Nephron progenitor cell (in vitro differentiated cells): ENCODE measurements around the gene TBC1D7.

Experiments
- DNase-seq: peaks from one replicate; pipeline ENCODE4 v3.0.0; 2021
- H3K27ac Mint-ChIP-seq: 2 replicates; pipeline ENCODE4 v1.8.0; 2021; ENCODE audit warnings: mild to moderate bottlenecking, moderate library complexity, mixed read lengths
- H3K27me3 Mint-ChIP-seq: 2 replicates; pipeline ENCODE4 v1.8.0; 2021; ENCODE audit warnings: mild to moderate bottlenecking, low read depth, mixed read lengths; ENCODE audit not compliant: poor library complexity
- H3K36me3 Mint-ChIP-seq: 2 replicates; pipeline ENCODE4 v1.8.0; 2021; ENCODE audit warnings: low read depth, mixed read lengths
- H3K4me1 Mint-ChIP-seq: 2 replicates; pipeline ENCODE4 v1.8.0; 2021; ENCODE audit warnings: mixed read lengths
- H3K4me3 Mint-ChIP-seq: 2 replicates; pipeline ENCODE4 v1.8.0; 2021; ENCODE audit warnings: mild to moderate bottlenecking, moderate library complexity, mixed read lengths
- H3K9me3 Mint-ChIP-seq: 2 replicates; pipeline ENCODE4 v1.8.0; 2021; ENCODE audit warnings: mild to moderate bottlenecking, moderate library complexity, mixed read lengths
- CTCF ChIP-seq: fragments of 200-600 bp; sonication (generic); IDR thresholded peaks from 2 replicates; pipeline ENCODE4 v1.5.0; 2021; ENCODE audit warnings: antibody characterized with exemption

Gene TBC1D7

GRCh38 chr6:13259393-13259792 is 68.9 kb downstream of the TBC1D7 start:
- Mint-ChIP-seq H3K27ac (no peak overlapping the region), H3K4me1 (no peaks in the 10 kb centered on the region), H3K36me3 (peaks cover 18% of the 10 kb centered on the region), H3K9me3 (peaks cover 12% of the 10 kb centered on the region), H3K4me3 (no peak overlapping the region), H3K27me3 (peaks cover 10% of the 10 kb centered on the region)
- no peak for TF ChIP-seq CTCF
- DNase-seq: no peak

DNA sequence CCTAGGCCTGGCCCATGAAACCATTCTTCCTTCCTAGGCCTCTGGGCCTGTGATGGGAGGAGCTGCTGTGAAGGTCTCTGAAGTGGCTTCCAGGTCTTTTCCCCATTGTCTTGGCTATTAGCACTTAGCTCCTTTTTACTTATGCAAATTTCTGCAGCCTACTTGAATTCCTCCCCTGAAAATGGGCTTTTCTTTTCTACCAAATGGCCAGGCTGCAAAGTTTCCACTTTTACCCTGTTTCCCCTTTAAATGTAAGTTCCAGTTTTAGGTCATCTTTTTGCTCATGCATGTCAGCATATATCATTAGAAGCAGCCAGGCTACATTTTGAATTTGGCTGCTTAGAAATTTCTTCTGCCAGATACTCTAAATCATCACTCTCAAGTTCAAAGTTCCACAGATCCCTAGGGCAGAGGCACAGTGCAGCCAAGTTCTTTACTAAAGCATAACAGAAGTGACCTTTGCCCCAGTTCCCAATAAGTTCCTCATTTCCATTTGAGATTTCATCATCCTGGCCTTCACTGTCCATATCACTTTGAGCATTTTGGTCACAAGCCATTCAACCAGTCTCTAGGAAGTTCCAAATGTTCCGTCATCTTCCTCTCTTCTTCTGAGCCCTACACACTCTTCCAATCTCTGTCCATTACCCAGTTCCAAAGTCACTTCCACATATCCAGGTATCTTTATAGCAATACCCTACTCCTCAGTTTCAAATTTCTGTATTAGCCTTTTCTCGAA is 71.9 kb downstream of the TBC1D7 start:
- DNase-seq: no peak
- peaks cover 12% of the 10 kb centered on the region for H3K9me3 Mint-ChIP-seq
- peaks cover 7% of the 10 kb centered on the region for H3K4me1 Mint-ChIP-seq
- TF ChIP-seq CTCF: no peak
- peaks cover 4% of the 10 kb centered on the region for H3K27me3 Mint-ChIP-seq
- peaks cover 18% of the 10 kb centered on the region for H3K36me3 Mint-ChIP-seq
- H3K4me3 Mint-ChIP-seq: no peak overlapping the region
- H3K27ac Mint-ChIP-seq: no peak overlapping the region
